K562 (cell line): ENCODE measurements around the gene SPRED2. TPM values are rescaled to one million over a fixed set of nuclear protein-coding genes. Genes with fewer than 3 reads are reported as not detected.

Experiments
- BRD9 ChIP-seq: fragments of 450-650 bp; IDR thresholded peaks from 2 replicates; pipeline ENCODE4 v1.6.1; 2018; ENCODE audit warnings: low read depth; ENCODE audit not compliant: partially characterized antibody
- CTCF ChIP-seq, 3 experiments: IDR thresholded peaks in 2 of 3; conservative IDR thresholded peaks in 1 of 3; 2 replicates each; pipeline ENCODE4 v1.5.1; 2011 to 2012; ENCODE audit warnings: low read length in 3 of 3, mild to moderate bottlenecking in 3 of 3, control low read depth in 2 of 3, improper control_type of control experiment in 1 of 3, inconsistent platforms in 1 of 3, low read depth in 1 of 3, mixed read lengths in 1 of 3, moderate library complexity in 1 of 3; ENCODE audit not compliant: insufficient read depth in 2 of 3
- DMBX1 ChIP-seq: fragments of 250-450 bp; sonication (Bioruptor Pico); IDR thresholded peaks from 2 replicates; pipeline ENCODE4 v1.8.0; 2022; ENCODE audit warnings: inconsistent platforms, mild to moderate bottlenecking, moderate library complexity, borderline replicate concordance
- EHMT2 ChIP-seq: fragments of 450-650 bp; IDR thresholded peaks from 2 replicates; pipeline ENCODE4 v1.6.1; 2018; ENCODE audit warnings: antibody characterized with exemption
- EP300 ChIP-seq: IDR thresholded peaks from 2 replicates; pipeline ENCODE4 v1.6.1; 2012; ENCODE audit warnings: low read length, improper control_type of control experiment
- HINFP ChIP-seq: fragments of 450-650 bp; conservative IDR thresholded peaks from 2 replicates; pipeline ENCODE4 v1.6.1; 2016; ENCODE audit warnings: missing genetic modification characterization, low read depth, mild to moderate bottlenecking, control low read depth, missing compliant biosample characterization
- HMGXB4 ChIP-seq: sonication (generic); formaldehyde crosslinking; IDR thresholded peaks from 2 replicates; pipeline ENCODE4 v1.8.1; 2023; ENCODE audit warnings: mild to moderate bottlenecking, missing genetic modification reagents
- KDM1A ChIP-seq, 2 experiments: fragments of 450-650 bp; IDR thresholded peaks; 2 replicates each; pipeline ENCODE4 v1.6.1; 2016; ENCODE audit warnings: mild to moderate bottlenecking in 2 of 2
- NR2C2 ChIP-seq, 2 experiments: fragments of 200-800 bp in 1 of 2; sonication (Bioruptor generic) in 1 of 2; sonication (generic) in 1 of 2; formaldehyde crosslinking in 1 of 2; IDR thresholded peaks; 2 replicates each; pipeline versions ENCODE4 v1.6.1 to v1.8.0; 2016 to 2022; ENCODE audit warnings: mild to moderate bottlenecking in 1 of 2, missing compliant biosample characterization in 1 of 2, missing genetic modification characterization in 1 of 2, missing genetic modification reagents in 1 of 2
- NR3C1 ChIP-seq: sonication (generic); formaldehyde crosslinking; IDR thresholded peaks from 2 replicates; pipeline ENCODE4 v1.8.1; 2022; ENCODE audit warnings: missing genetic modification reagents
- NRF1 ChIP-seq, 2 experiments: fragments of 450-650 bp; IDR thresholded peaks in 1 of 2; conservative IDR thresholded peaks in 1 of 2; 2 replicates each; pipeline ENCODE4 v1.6.1; 2014; ENCODE audit warnings: mild to moderate bottlenecking in 2 of 2
- POLR2A ChIP-seq: fragments of 450-650 bp; conservative IDR thresholded peaks from 2 replicates; pipeline ENCODE4 v1.6.1; 2016
- RCOR1 ChIP-seq, 2 experiments: IDR thresholded peaks; 2 replicates each; pipeline ENCODE4 v1.6.1; 2012; ENCODE audit warnings: low read depth in 2 of 2, low read length in 2 of 2, borderline replicate concordance in 1 of 2, improper control_type of control experiment in 1 of 2
- SIN3B ChIP-seq: fragments of 450-650 bp; IDR thresholded peaks from 2 replicates; pipeline ENCODE4 v1.6.1; 2017; ENCODE audit warnings: low read depth, mild to moderate bottlenecking, moderate library complexity
- SPI1 ChIP-seq: IDR thresholded peaks from 2 replicates; pipeline ENCODE4 v1.6.1; 2011; ENCODE audit warnings: low read depth, low read length, control low read depth, borderline replicate concordance
- TAF15 ChIP-seq: fragments of 200-400 bp; formaldehyde crosslinking; IDR thresholded peaks from 2 replicates; pipeline ENCODE4 v1.6.1; 2017; ENCODE audit warnings: mild to moderate bottlenecking, low read depth, low read length, moderate library complexity
- TAF7 ChIP-seq: fragments of 450-650 bp; IDR thresholded peaks from 2 replicates; pipeline ENCODE4 v1.6.1; 2016; ENCODE audit warnings: missing genetic modification characterization, missing compliant biosample characterization
- TBL1XR1 ChIP-seq, 2 experiments: IDR thresholded peaks; 2 replicates each; pipeline ENCODE4 v1.6.1; 2012; ENCODE audit warnings: improper control_type of control experiment in 2 of 2, low read length in 2 of 2, mild to moderate bottlenecking in 1 of 2
- VEZF1 ChIP-seq: fragments of 200-800 bp; sonication (Bioruptor generic); IDR thresholded peaks from 2 replicates; pipeline ENCODE4 v1.6.1; 2017; ENCODE audit warnings: missing genetic modification characterization, missing compliant biosample characterization
- XRCC5 ChIP-seq: fragments of 200-400 bp; formaldehyde crosslinking; IDR thresholded peaks from 2 replicates; pipeline ENCODE4 v1.6.1; 2017; ENCODE audit warnings: low read depth, mild to moderate bottlenecking, low read length
- polyA plus RNA-seq, 8 experiments: library from polyadenylated mRNA; depleted of rRNA in 4 of 8; stranded (reverse) in 5 of 8; unstranded in 3 of 8; fragments of >200 nt; fragmentation: Nextera tagmentation in 2 of 8; fragmentation: Illumina TruSeq in 1 of 8; extraction: Ambion mirVana in 2 of 8; extraction: Trizol in 1 of 8; gene quantifications; 2 replicates each; pipeline versions ENCODE4 v1.2.1 to v1.2.3, GENCODE V29; 2011 to 2014; ENCODE audit warnings: inconsistent platforms in 1 of 8, missing spikeins in 1 of 8
- total RNA-seq, 7 experiments: library from RNA; depleted of rRNA in 6 of 7; stranded (reverse); fragments of >200 nt in 6 of 7; fragmentation: Illumina TruSeq in 2 of 7; extraction: Trizol in 2 of 7; gene quantifications; 2 replicates each; pipeline versions ENCODE4 v1.2.1 to v1.2.3, GENCODE V29; 2011 to 2021; ENCODE audit warnings: low replicate concordance in 1 of 7

Gene SPRED2
- total and polyA plus RNA-seq, 9 of the 15 experiments (the other 6 are each of a cell fraction or from before 2014, with no cell fraction given): 4.6 to 50.8 (median 14.1) TPM

GRCh38 chr2:65432227-65433190 lies at the start of gene SPRED2 (continued):
- no peak for TF ChIP-seq NR2C2 (CRISPR knock-in tag; IDR thresholded peaks at IDR 0.05)
- peak; percentile 48 for TF ChIP-seq NR2C2 (tag; IDR thresholded peaks at IDR 0.05)
- no peak for TF ChIP-seq HINFP (tag)
- no peak for TF ChIP-seq TAF15
- TF ChIP-seq SIN3B: peak; percentile 39; the same call in 1 of the 2 replicates
- peak in 1 of 2 experiments; percentile 84; a peak in 2 of 4 replicates for TF ChIP-seq RCOR1 (IDR thresholded peaks at IDR 0.05; ENCODE audit: borderline replicate concordance in 1 of 2, low read depth in 2 of 2, low read length in 2 of 2)
- no peak for TF ChIP-seq EHMT2
- peak; percentile 96 for TF ChIP-seq VEZF1 (CRISPR knock-in tag)
- peak; percentile 76 for TF ChIP-seq SPI1
- TF ChIP-seq TAF7: 0 out of 2 replicates have a peak, but pooled peaks have one; percentile 9
- TF ChIP-seq NR3C1: no peak
- peak; percentile 79 for TF ChIP-seq POLR2A
- TF ChIP-seq XRCC5: peak; percentile 95
- peak; percentile 32; the same call in 1 of the 2 replicates for TF ChIP-seq HMGXB4 (CRISPR knock-in tag)
- TF ChIP-seq KDM1A (IDR thresholded peaks at IDR 0.05): peak in 1 of 2 experiments; percentile 91; a peak in 2 of 4 replicates
- TF ChIP-seq TBL1XR1 (IDR thresholded peaks at IDR 0.05; ENCODE audit: low read length in 2 of 2): peak; percentile 52 to 63; a peak in 1 of 4 replicates
- peak; percentile 32; the same call in 1 of the 2 replicates for TF ChIP-seq DMBX1 (CRISPR knock-in tag)
- TF ChIP-seq EP300: peak; percentile 68
- TF ChIP-seq CTCF (IDR thresholded peaks at IDR 0.05 in 2 of 3, conservative IDR thresholded peaks at IDR 0.05 in 1 of 3; ENCODE audit: insufficient read depth in 2 of 3, low read depth in 1 of 3, low read length in 3 of 3): peak in 2 of 3 experiments; percentile 10; a peak in 3 of 6 replicates
- TF ChIP-seq NRF1 (conservative IDR thresholded peaks at IDR 0.05 in 1 of 2, IDR thresholded peaks at IDR 0.05 in 1 of 2): peak; percentile 76 to 80
- TF ChIP-seq BRD9: peak; percentile 60
